ENCODE measurements around the gene KIF26B.

- no peak for TF ChIP-seq POLR2A (IDR thresholded peaks at IDR 0.05)
- no peak for TF ChIP-seq CTCF (IDR thresholded peaks at IDR 0.05)
Measured at GRCh38 chr1:245294020-245294419, 139.2 kb downstream of the KIF26B start.
